AG09309 (cell line): ENCODE data around the gene PARD3.

Experiments used
- DNase-seq: peaks from one replicate; pipeline ENCODE4 v3.0.0-alpha.2; 2010; ENCODE audit warnings: low read depth
- H3K4me3 ChIP-seq: 2 replicates; pipeline ENCODE4 v1.5.1; 2011; ENCODE audit warnings: mild to moderate bottlenecking, low read depth, low read length, moderate library complexity; ENCODE audit not compliant: control insufficient read depth
- TF ChIP-seq, protein P1 (sequence below): IDR thresholded peaks from 2 replicates; pipeline ENCODE4 v1.5.1; 2011; ENCODE audit warnings: mild to moderate bottlenecking, low read depth, low read length, inconsistent platforms; ENCODE audit not compliant: insufficient read depth, control insufficient read depth; ENCODE audit errors: missing control alignments

The PARD3 gene

DNA sequence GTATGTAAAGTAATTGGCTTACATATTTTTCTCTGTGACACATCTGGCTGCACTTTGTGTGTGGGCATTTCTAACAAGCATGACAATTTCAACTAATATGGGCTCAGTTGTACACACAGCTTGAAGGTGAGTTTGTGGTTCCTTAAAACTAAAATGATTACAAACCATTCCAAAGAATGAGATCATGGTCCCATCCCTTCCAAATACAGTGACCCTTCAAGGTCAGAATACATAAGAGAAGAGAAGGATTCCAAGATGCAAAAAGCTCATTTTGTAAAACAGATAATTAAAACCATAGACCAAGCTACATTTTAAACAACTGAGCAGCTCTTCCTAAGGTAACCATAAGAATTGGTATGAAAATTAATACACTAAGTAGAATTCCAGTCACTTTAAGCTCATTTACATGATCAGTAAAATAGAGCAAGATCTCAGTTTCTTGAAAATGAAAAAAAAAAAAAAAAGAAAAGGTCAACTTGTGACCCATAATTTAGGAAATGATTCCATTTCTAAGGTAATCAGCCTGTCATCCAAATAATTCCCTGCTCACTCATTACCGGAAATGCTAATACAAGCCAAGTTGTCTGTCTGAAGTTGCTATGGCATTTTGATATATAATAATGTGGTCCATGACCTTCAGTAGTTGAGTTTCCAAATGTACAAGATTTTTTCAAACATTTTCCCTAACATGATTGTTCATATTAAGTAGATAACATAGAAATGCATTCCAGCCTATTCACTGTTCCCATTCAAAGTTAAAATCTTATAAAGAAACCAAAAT lies 688.5 kb downstream of the PARD3 start:
- TF ChIP-seq, protein P1, sequence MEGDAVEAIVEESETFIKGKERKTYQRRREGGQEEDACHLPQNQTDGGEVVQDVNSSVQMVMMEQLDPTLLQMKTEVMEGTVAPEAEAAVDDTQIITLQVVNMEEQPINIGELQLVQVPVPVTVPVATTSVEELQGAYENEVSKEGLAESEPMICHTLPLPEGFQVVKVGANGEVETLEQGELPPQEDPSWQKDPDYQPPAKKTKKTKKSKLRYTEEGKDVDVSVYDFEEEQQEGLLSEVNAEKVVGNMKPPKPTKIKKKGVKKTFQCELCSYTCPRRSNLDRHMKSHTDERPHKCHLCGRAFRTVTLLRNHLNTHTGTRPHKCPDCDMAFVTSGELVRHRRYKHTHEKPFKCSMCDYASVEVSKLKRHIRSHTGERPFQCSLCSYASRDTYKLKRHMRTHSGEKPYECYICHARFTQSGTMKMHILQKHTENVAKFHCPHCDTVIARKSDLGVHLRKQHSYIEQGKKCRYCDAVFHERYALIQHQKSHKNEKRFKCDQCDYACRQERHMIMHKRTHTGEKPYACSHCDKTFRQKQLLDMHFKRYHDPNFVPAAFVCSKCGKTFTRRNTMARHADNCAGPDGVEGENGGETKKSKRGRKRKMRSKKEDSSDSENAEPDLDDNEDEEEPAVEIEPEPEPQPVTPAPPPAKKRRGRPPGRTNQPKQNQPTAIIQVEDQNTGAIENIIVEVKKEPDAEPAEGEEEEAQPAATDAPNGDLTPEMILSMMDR, result no peak
- DNase-seq, result no peak
- no peak overlapping the region for H3K4me3 ChIP-seq

DNA sequence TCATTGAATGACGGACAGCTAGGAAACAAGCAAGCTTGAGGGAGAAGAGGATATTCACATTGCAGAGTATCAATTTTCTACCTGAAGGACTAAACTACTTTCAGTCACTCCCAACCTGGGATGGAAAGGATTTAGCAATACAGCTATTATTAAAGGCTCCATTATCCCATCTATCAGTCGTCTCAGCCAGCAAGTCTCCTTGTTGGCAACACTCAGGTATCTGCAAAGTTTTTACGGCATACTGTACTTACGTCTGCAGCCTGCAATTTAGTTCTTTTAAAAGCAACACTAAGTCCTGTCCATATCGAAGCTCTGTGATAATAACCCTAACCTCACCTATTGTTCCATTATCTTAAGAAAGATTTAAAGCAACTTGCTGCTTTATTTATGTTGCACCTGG lies 689.4 kb downstream of the PARD3 start:
- H3K4me3 ChIP-seq, result no peak overlapping the region
- TF ChIP-seq, protein P1, result no peak
- DNase-seq, result no peak

DNA sequence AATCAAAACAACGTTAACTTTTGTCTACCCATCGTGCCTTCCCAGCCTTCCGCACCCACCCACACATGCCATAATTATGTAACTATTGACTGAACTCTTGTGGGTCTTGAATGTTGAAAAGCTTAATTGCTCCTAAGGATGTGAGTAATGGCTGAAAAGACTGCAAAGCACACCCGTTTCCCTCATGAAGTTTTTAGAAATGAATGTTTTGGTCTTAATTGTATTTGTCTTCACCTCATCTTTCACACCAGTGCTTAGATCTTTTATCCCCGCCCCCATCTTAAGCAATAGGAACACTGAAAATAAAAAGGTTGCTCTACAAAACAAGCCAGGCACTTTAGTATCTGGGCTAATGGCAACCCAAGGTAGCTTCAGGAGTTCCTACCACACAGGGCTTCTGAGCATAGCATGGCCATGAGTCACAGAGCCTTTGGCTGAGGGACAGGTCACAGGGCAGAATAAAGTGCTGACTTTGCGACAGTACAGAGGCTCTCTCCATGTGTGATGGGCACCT lies 690.5 kb downstream of the PARD3 start:
- TF ChIP-seq, protein P1, result no peak
- DNase-seq, result no peak
- no peak overlapping the region for H3K4me3 ChIP-seq

DNA sequence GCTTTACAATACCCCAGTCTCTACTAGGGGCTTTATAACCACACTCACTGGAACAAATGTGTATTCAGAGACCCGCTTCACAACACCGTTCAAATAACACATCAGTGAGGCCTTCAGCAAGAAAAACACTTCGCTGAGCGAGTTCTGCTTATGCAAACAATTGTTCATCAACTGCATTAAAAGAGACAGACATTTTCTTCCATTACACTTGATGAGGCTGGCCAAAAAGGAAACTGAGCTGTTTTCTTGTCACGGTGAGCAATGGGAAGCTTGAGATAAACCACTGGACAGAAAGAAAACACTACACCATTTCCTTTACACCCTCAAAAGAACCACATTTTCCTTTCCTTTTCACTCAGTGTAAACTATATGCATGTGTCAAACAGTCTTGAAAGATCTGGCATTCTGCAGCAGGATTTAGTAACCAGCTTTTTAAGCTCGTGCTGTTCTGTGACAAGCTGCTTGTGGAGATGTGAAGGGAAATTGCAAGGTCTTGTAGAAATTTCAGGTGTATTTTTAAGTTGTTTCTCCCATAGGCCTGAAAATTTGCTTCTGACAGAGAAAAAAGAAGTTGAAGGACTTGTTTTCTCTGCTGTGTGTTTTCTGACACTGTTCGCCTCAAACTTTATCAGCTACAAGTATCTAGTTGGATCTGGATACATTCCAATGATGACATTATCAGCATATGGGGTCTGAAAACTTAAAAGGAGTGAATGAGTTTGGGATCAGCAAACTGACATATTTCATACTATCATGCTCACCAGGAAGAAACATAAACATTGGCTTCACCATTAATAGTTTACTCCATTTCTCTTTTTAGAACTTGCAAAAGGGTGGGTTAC lies 693.1 kb downstream of the PARD3 start:
- no peak overlapping the region for H3K4me3 ChIP-seq
- no peak for DNase-seq
- TF ChIP-seq, protein P1, result no peak

DNA sequence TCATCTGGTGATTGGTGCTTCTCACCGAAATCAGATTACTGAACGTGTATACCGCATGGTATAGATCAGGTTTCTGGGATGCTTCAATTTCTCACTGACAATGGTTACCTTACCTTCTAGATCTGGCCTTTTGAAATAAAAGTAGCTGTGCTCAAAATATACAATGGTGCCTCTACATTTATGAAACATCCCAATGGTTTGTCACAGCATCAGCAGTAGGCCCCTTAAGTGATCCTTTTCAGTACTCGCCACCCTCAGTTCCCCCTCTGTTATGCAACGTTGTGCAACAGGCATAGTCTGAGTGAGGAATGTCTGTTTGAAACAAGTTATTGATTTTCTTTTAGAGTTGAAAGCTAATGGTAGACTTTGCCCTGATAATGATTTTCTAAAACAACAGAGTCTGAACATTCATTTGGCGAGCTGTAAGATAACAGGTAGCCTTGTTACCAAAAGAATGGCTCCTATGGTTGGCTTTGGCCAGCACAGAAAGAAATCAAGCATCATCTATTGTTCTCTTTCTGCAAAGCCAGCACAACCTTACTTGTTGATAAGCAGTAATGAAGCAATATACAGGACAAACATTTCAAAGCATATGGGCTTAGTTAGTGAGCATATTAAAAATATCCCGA lies 693.9 kb downstream of the PARD3 start:
- H3K4me3 ChIP-seq, result no peak overlapping the region
- no peak for DNase-seq
- TF ChIP-seq, protein P1, result no peak

DNA sequence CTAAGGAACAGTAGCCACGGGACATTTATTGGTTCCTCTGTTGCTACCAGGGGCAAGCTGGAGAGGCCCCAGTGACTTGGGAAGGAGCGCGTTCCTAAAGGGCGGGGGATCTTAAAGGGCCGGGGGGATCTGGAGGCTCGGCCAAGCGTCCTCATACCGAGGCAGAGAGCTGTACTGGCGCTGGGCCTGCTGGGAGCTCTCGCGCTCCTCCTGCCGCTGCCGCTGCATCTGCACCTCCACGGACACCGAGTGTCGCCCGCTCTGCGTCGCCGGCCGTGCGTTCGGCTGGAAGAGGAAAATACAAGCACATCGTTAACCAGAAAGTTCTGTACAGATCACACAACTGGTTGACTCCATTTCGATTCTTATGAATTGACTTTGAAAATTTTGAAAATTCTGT lies 695.6 kb downstream of the PARD3 start:
- no peak overlapping the region for H3K4me3 ChIP-seq
- no peak for DNase-seq
- TF ChIP-seq, protein P1, result no peak
